OCI-LY7 (cell line): ENCODE results near the gene ZNF565. TPM values are rescaled to one million over a fixed set of nuclear protein-coding genes. Genes with fewer than 3 reads are reported as not detected.

ENCODE experiments used
- BruUV-seq: library from RNA; stranded (reverse); fragments of 400-500 nt; replicated peaks from 2 replicates; lab custom pipeline; 2021; lab: Mats Ljungman, UMichigan
- CTCF ChIA-PET: fragments of 300-600 bp; sonication (Branson Sonifier 250); formaldehyde crosslinking; loops from one replicate; lab custom pipeline; 2022; ENCODE audit warnings: antibody characterized with exemption; ENCODE audit not compliant: unreplicated experiment; lab: Charles Lee
- POLR2A ChIA-PET: fragments of 300-600 bp; sonication (Branson Sonifier 250); formaldehyde crosslinking; loops from one replicate; lab custom pipeline; 2022; ENCODE audit warnings: antibody characterized with exemption; lab: Charles Lee
- DNase-seq: peaks from one replicate; pipeline ENCODE4 v3.0.0-alpha.2; 2015; ENCODE audit warnings: low spot score
- H2AFZ ChIP-seq: fragments of 200-600 bp; sonication (generic), shearing (Covaris generic); 2 replicates; pipeline ENCODE4 v1.6.1; 2014; ENCODE audit warnings: mild to moderate bottlenecking, antibody characterized with exemption, low read length, moderate library complexity
- H3K27ac ChIP-seq: fragments of 200-600 bp; sonication (generic); 2 replicates; pipeline ENCODE4 v1.5.1; 2014; ENCODE audit warnings: mixed run types, low read depth, mild to moderate bottlenecking, moderate library complexity, low read length, inconsistent platforms; ENCODE audit not compliant: poor library complexity, severe bottlenecking
- H3K36me3 ChIP-seq: fragments of 200-600 bp; sonication (generic); 2 replicates; pipeline ENCODE4 v1.6.1; 2014; ENCODE audit warnings: mild to moderate bottlenecking, antibody characterized with exemption, low read length, moderate library complexity, mixed read lengths; ENCODE audit not compliant: insufficient read depth
- H3K4me1 ChIP-seq: fragments of 200-600 bp; sonication (generic); 2 replicates; pipeline ENCODE4 v1.5.1; 2014; ENCODE audit warnings: mild to moderate bottlenecking, low read length; ENCODE audit not compliant: insufficient read depth, poor library complexity, severe bottlenecking
- H3K4me2 ChIP-seq: fragments of 200-600 bp; sonication (generic); 2 replicates; pipeline ENCODE4 v1.6.1; 2014; ENCODE audit warnings: mild to moderate bottlenecking, low read length
- H3K4me3 ChIP-seq: fragments of 200-600 bp; sonication (generic); 2 replicates; pipeline ENCODE4 v1.5.1; 2014; ENCODE audit warnings: mild to moderate bottlenecking, low read depth, low read length; ENCODE audit not compliant: poor library complexity, severe bottlenecking
- H3K79me2 ChIP-seq: fragments of 200-600 bp; sonication (generic); 2 replicates; pipeline ENCODE4 v1.6.1; 2016; ENCODE audit warnings: low read depth, mild to moderate bottlenecking, low read length, moderate library complexity, mixed read lengths; ENCODE audit not compliant: insufficient read depth
- H3K9me2 ChIP-seq: fragments of 200-600 bp; sonication (generic); 2 replicates; pipeline ENCODE4 v1.6.1; 2016; ENCODE audit warnings: mild to moderate bottlenecking, low read length, mixed read lengths; ENCODE audit not compliant: insufficient read depth
- H3K9me3 ChIP-seq: fragments of 200-600 bp; sonication (generic); 2 replicates; pipeline ENCODE4 v1.6.1; 2014; ENCODE audit warnings: mild to moderate bottlenecking, mixed run types, low read length, mixed read lengths
- H4K20me1 ChIP-seq: fragments of 200-600 bp; sonication (generic); 2 replicates; pipeline ENCODE4 v1.6.1; 2014; ENCODE audit warnings: mild to moderate bottlenecking, antibody characterized with exemption, low read length, moderate library complexity, mixed read lengths; ENCODE audit not compliant: insufficient read depth
- EZH2phosphoT487 ChIP-seq: fragments of 200-600 bp; sonication (generic); IDR thresholded peaks from 2 replicates; pipeline ENCODE4 v1.6.1; 2018; ENCODE audit warnings: low read depth, borderline replicate concordance, mild to moderate bottlenecking, mixed run types, antibody characterized with exemption, low read length, moderate library complexity, mixed read lengths
- intact Hi-C: fragments of 100-400 bp; cut with micrococcal nuclease; formaldehyde crosslinking; loops from one replicate; pipeline ENCODE4 v1.10.0; 2022; ENCODE audit not compliant: unreplicated experiment
- total RNA-seq, 2 experiments: library from RNA; depleted of rRNA in 1 of 2; stranded (reverse); fragments of >200 nt in 1 of 2; shearing (Covaris generic) in 1 of 2; gene quantifications; 2 replicates each; pipeline ENCODE4 v1.2.3, GENCODE V29; 2014 to 2022
- TF ChIP-seq, protein P1 (sequence below): fragments of 200-600 bp; sonication (generic); conservative IDR thresholded peaks from 2 replicates; pipeline ENCODE4 v1.5.1; 2014; ENCODE audit warnings: mild to moderate bottlenecking, antibody characterized with exemption, low read length, moderate library complexity, mixed read lengths

The ZNF565 gene
- total RNA-seq, 2 experiments from 2014 or later = 2.1 to 3.2 TPM

DNA sequence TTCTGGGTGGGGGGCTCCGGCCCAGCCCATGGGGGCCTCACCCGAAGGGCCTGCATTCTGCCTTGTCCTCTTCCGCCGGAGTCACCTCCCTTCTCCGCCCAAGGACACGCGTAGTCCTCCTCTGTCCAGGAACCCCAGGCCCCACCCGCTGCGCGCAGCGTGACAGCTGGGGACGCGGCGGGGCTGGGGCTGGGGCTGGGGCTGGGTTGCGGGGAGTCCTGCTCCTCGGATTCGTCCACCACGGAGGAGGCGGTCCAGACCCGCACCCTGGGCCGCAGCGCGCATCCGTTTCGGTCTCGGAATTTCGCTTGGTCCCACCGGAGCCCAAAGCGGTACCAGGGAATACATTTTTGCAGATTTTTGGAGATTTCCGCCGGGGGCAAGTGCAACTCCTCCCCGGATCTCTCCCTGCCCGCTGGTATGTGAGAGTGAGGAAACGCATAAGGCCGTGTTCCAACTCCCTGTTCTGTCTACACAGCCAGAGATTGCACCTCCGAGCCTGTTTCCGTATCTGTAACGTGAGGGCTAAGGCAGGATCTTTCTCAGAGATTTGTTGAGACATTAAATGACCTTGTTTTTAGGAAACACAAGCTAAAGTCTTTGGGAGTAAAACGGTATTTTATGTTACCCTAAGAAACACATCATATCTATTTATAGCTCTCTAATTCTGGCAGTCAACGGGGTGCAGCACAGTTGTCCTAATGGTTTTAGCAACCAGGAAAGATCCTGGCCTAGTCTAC lies 61.9 kb downstream of the ZNF565 start, which contains the start of gene COX7A1:
TSS of gene COX7A1 (minus strand) at position 96 of the 740 bp plus-strand sequence. CDS start at position 56, 40 bp downstream.
- BruUV-seq = no TSS peak
- Histone ChIP-seq H3K36me3 (peaks cover 32% of the 10 kb centered on the region; the same call in 1 of the 2 replicates), H3K27ac (no peak within 1 kb of the TSS), H3K9me3 (no peaks in the 10 kb centered on the region), H4K20me1 (no peaks in the 10 kb centered on the region), H3K4me3 (no peak within 1 kb of the TSS), H2AFZ (no peak within 1 kb of the TSS), H3K9me2 (no peaks in the 10 kb centered on the region), H3K79me2 (no peaks in the 10 kb centered on the region), H3K4me1 (no peaks in the 10 kb centered on the region), H3K4me2 (no peak within 1 kb of the TSS)
- CTCF ChIA-PET = no interaction called here
- no peak for DNase-seq
- intact Hi-C loops = no loop called here
- TF ChIP-seq, protein P1, sequence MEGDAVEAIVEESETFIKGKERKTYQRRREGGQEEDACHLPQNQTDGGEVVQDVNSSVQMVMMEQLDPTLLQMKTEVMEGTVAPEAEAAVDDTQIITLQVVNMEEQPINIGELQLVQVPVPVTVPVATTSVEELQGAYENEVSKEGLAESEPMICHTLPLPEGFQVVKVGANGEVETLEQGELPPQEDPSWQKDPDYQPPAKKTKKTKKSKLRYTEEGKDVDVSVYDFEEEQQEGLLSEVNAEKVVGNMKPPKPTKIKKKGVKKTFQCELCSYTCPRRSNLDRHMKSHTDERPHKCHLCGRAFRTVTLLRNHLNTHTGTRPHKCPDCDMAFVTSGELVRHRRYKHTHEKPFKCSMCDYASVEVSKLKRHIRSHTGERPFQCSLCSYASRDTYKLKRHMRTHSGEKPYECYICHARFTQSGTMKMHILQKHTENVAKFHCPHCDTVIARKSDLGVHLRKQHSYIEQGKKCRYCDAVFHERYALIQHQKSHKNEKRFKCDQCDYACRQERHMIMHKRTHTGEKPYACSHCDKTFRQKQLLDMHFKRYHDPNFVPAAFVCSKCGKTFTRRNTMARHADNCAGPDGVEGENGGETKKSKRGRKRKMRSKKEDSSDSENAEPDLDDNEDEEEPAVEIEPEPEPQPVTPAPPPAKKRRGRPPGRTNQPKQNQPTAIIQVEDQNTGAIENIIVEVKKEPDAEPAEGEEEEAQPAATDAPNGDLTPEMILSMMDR = no peak
- TF ChIP-seq EZH2phosphoT487 = no peak
- POLR2A ChIA-PET = no interaction called here

DNA sequence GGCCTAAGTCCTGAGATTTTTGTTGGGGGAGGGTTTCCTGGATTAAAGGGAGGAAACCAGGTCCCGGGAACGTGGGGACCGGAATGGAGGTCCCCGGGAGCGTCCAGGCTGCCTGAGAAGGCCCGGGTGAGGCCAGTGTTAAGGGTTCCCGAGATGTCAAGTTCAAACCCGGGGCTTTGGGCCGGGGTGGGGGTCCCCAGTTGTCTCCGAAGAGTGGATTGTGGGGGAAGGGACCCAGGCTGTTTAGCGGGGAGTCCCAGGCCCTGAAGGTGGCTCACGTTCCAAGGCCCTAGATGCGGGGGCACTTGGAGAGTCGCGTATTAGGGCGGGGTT lies 62.5 kb downstream of the ZNF565 start:
- no TSS peak for BruUV-seq
- DNase-seq = no peak
- TF ChIP-seq, protein P1 = no peak
- no peak for TF ChIP-seq EZH2phosphoT487
- Histone ChIP-seq H3K36me3 (peaks cover 35% of the 10 kb centered on the region), H3K9me3 (no peaks in the 10 kb centered on the region), H4K20me1 (no peaks in the 10 kb centered on the region), H3K27ac (no peak overlapping the region), H3K9me2 (no peaks in the 10 kb centered on the region), H3K4me1 (no peaks in the 10 kb centered on the region), H3K4me2 (no peak overlapping the region), H3K4me3 (no peak overlapping the region), H2AFZ (no peak overlapping the region), H3K79me2 (no peaks in the 10 kb centered on the region)
- intact Hi-C loops = no loop called here
- CTCF ChIA-PET = no interaction called here
- POLR2A ChIA-PET = no interaction called here
